ENCODE measurements around the gene CDH1.

The CDH1 gene

DNA sequence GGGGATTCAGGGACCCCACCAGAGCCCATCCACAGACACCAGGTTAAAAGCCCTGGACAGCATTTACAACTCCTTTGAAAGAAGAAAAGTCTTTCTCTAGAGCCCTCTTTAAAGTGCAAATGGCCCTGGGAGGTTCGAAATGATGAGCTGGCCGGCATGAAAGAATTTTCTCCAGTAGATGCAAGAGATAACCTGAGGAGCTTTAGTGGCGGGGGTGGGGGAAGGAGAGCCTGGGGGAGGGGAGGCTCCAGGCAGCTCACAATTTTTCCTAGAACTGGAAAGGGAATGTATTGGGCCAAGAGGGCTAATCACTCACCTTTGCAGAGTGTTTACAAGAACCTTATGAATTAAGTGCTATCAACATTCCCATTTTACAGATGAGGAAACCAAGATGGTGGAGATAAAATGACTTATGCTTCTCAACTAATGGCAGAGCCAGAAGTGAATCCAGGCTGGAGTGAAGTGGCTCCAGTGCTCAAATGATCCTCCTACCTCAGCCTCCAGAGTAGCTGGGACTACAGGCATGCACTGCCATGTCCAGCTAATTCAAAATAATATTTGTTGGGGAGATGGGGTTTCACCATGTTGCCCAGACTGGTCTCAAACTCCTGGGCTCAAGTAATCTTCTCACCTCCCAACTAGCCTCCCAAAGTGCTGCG lies 4.2 kb upstream of the CDH1 start:
- DNase-seq = no peak

GRCh38 chr16:68733570-68733969 lies 3.5 kb upstream of the CDH1 start:
- no peak for DNase-seq

DNA sequence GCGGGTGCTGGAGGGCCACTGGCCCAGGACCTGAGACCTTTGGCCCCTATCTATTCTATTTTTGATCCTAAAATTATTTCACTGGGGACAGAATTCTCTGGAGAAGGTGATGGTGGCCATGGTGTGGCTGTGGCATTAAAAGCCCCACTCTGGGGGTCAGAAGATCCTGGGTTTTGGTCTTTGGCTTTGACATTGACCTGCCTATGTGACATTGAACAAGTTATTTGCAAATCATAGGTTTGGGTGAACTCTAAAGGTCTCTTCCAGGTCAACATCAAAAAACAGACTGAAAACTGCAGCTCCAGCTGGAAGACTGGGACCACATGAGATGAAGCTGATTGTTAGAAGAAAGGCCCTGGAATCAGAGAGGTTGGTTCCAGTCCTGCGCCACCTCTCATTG lies 2.3 kb upstream of the CDH1 start:
- DNase-seq = no peak

- no peak for DNase-seq
Observed at GRCh38 chr16:68736561-68736960, 531 bp upstream of the CDH1 start.

- DNase-seq = no peak
Observed at GRCh38 chr16:68737730-68738629, 888 bp downstream of the CDH1 start.

DNA sequence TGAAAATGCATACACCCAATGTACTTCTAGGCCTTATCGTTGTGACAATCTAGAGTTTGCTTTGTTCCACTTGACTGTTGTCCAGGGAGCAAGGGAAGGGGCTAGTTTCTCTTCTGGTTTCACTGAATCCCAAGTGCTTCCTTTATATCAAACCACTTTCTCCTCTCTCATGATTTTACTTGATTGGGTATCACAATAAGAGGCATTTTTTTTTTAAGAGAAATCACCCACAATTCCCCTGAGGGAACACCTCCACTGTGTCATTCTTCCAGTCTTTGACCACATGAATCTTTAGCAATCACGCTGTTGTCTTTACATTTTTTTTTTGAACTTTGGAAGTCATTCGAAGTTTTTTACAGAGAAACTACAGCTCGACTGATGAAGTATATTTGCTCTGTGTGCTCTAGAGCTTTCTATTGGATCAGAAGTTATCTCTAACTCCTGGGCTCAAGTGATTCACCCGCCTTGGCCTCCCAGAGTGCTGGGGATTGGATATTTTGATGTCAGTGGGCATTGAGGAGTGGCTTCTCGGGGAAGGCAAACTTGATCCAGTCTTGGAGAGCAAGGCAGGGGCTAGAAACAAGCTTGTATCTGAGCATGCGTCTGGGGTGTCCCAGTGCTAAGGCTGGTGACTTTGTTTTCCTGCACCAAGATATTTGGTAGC lies 3.0 kb downstream of the CDH1 start:
- no peak for DNase-seq

DNA sequence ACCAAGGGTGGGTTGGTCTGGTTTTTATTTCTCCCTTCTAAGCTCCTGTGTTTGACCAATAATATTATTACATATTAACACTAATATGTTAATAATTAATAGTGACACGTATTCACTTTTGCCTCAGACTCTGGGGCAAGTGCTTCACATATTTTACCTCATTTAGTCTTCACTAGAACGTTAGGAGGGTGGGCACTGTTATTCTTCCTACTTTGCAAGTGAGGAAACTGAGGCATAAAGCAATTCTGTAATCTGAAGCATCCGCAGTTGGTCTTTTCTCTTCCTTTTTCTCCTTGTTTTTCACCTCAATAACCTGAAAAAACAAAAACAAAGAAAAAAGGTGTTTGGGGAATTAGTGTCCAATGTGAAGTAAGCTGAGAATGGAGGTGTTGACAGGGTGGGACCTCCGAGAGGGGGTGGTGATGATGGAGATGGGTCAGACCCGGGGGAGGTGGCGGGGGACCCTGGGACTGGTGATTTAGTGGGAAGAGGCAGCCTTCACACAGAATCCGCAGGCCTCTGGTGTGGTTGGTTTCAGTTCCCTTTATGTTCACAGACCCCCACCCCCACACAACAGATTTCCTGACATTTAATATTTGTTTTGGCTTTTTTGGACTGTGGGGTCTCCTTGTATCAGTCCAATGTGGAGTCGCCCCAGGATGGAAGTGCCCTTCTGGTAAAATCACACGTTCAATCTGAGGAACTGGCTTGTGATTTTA lies 3.7 kb downstream of the CDH1 start:
- DNase-seq = no peak

- DNase-seq = no peak
Observed at GRCh38 chr16:68743664-68744063, 6.6 kb downstream of the CDH1 start.

DNA sequence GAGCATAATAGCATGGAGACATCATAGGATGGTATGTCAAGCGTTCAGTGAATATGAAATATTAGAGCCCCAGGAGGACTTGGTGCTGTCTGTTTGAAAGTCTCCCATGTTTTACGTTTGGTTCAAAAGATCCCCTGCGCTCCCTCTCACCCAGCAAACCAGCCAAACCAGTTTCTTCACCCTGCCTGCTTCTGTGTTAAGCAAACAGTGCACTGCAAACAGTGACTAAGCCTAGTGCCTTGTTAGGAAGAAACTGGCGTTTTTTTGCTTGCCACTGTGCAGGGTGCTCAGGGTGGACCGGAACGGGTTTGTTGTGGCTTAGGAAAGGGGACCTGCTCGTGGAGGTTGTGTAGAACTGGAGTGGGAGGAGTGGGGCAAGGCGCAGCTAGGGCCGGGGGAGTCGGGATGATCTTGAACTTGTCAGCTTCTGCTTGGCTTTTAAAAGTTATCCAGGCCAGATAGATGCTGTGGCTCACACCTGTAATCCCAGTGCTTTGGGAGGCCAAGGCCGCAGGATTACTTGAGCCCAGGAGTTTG lies 7.7 kb downstream of the CDH1 start:
- DNase-seq = no peak

- DNase-seq = no peak
Observed at GRCh38 chr16:68746951-68747350, 9.9 kb downstream of the CDH1 start.

DNA sequence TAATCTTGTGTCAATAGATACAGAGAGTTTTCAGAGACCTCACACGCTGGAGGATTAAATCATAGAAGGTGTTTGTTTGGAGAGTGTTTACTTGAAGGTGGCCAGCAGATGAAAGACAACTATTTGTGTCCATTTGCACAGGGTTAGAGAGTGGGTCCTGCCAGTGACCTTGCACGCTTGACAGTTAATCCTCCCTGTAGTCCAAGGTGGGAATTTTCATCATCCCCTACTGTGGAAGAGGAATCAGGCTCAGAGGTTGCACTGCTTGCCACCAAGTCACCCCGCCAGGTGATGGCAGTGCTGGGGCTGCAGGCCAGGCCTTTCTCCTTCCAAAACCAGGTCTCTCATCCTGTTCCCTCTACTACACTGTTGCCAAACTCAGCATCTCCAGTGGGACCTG lies 12.3 kb downstream of the CDH1 start:
- no peak for DNase-seq

- no peak for DNase-seq
Observed at GRCh38 chr16:68750193-68750695, 13.2 kb downstream of the CDH1 start.

DNA sequence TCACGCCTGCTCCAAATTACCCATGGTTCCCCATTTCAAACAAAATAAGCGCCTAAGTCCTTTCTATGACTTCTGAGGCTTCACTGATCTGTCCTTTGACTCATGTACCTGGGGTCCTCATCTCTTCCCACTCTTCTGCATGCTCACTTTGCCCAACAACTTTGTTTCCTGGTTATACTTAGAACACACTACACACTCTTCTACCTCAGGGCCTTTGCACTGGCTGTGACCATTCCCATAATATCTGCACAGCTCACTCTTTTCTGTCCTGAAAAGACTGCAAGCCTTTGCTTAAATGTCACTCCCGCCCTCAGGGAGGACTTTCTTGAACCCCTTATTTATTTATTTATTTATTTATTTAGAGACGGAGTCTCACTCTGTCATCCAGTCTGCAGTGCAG lies 14.1 kb downstream of the CDH1 start:
- DNase-seq = no peak

GRCh38 chr16:68752602-68753001 lies 15.5 kb downstream of the CDH1 start:
- DNase-seq = no peak

GRCh38 chr16:68754084-68754792 lies 17.1 kb downstream of the CDH1 start:
- DNase-seq = no peak

GRCh38 chr16:68756239-68756915 lies 19.3 kb downstream of the CDH1 start:
- DNase-seq = no peak

DNA sequence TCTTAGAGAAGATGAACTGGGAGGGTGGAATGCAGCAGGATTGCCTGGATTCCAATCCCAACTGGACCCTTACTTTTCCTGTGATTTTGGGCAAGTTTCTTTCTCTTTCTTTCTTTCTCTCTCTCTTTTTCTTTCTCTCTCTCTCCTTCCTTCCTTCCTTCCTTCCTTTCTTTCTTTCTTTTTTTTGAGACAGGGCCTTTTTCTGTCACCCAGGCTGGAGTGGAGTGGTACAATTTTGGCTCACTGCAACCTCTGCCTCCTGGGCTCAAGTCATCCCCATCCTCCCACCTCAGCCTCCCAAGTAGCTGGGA lies 20.5 kb downstream of the CDH1 start:
- DNase-seq = no peak

DNA sequence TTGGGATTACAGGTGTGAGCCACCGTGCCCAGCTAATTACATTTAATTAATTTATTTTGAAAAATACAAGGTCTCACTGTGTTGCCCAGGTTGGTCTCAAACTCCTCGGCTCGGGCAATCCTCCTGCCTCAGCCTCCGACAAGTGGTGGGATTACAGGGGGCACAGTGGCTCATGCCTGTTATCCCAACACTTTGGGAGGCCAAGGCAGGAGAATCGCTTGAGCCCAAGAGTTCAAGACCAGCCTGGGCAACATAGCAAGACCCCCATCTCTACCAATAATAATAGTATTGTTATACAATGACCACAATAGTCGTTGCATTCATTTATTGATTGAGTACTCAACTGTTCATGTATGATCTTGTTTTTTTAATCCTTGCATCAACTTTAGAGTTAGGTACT lies 22.0 kb downstream of the CDH1 start:
- DNase-seq = no peak

DNA sequence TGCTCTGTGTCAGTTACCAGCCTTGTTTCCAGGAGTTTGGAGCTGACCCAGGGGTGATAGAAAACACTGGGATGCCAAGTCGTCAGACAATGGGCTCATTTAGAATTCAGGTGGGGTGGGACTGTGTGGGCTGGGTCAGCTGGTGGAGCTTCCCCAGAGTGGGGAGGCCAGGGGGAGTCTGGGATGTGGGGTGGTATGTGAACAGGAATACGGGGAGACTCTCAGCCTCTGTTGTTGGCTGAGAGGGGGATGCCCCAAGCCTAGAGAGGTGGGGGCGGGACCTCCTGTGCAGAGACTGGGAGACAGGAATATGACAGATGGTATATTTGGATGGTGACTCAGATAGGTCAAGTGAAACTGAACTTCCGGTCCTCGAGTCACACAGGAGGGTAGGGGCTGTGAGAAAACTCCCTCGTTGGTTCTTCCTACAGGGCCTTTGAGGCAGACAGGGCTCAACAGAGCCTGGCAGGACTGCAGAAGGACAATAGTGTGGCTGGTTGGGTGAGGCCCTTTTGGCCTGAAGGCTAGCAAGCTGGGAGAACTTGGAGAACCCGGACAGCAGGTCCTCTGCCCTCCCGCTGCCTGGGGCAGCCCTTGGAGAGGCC lies 23.7 kb downstream of the CDH1 start:
- peak; percentile 26 for DNase-seq

DNA sequence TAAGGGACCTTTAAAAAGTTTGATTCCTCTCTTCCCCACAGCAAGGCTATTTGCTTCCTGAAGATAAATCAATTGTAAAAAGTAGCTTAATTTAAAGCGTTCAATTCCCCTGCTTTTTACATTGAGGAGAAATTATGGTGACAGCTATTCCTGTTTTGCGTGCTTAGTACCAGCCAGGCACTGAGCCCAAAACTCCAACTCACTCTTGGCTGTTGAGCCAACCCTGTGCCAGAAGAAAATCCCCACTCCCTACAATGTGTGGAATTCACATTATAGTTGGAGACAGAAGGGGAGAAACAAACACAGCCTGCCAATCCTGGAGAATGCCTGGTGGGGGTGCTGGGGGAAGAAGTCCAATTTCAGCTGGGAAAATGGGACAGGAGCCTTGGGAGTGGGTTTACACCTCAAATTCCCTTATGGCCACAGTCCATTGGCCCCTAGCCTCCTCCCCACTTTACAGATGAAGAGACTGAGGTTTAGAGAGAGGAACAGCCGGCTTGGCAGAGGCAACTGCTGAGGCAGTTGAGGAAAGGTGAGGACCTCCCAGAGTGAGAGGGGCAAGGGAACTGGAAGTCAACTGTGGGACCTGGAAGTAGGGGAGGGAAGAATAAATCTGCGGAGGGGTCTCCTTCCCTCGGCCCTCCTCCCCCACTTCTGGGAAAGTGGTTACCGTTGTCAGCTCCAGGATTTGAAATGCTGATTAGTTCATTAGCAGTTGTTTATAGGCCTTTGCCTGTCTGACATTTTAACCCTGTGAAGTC lies 26.1 kb downstream of the CDH1 start:
- DNase-seq = no peak
